Measurements from ENCODE around the gene PFAS. TPM values are rescaled to one million over a fixed set of nuclear protein-coding genes. Genes with fewer than 3 reads are reported as not detected.

Gene PFAS
- total RNA-seq, 1 experiment from 2014 or later = 228 TPM

GRCh38 chr17:8288336-8289102 is 39.4 kb downstream of the PFAS start, which contains the start of gene RANGRF:
Gene RANGRF (plus strand): TSS chr17:8288670. CDS start chr17:8288789, 119 bp downstream.
- WGBS (ENCODE audit: extremely low coverage, insufficient read length, low lambda C conversion rate) = no CpG with 5 or more reads among the region's 53 CpGs
- peak within 1 kb of the TSS; percentile 82 to 98 (median 95); a peak in 6 of 7 replicates for H3K27ac Mint-ChIP-seq
- H3K4me3 Mint-ChIP-seq = peak within 1 kb of the TSS; percentile 93
- Histone ChIP-seq H3K9ac (ENCODE audit: extremely low read depth, insufficient read length, low read length) (peak within 1 kb of the TSS; percentile 54), H3K4me2 (ENCODE audit: insufficient read depth, insufficient read length, low read length) (peak within 1 kb of the TSS; percentile 77), H3K9me3 (ENCODE audit: control insufficient read depth, low read depth, low read length) (no peaks in the 10 kb centered on the region), H3K18ac (ENCODE audit: insufficient read length, low read depth, low read length) (peak within 1 kb of the TSS; percentile 69), H4K8ac (replicated peaks; ENCODE audit: insufficient read length, low read depth, low read length) (no peak within 1 kb of the TSS), H3K56ac (ENCODE audit: insufficient read length, low read depth, low read length) (no peak within 1 kb of the TSS), H4K20me1 (ENCODE audit: control insufficient read depth, insufficient read depth, insufficient read length) (no peaks in the 10 kb centered on the region), H3K79me2 (ENCODE audit: insufficient read depth, low read length) (no peaks in the 10 kb centered on the region), H2BK15ac (ENCODE audit: low read depth, low read length) (no peak within 1 kb of the TSS), H3K14ac (ENCODE audit: insufficient read depth, low read length) (peak within 1 kb of the TSS; percentile 74; the same call in 1 of the 2 replicates), H2AFZ (ENCODE audit: low read length) (no peak within 1 kb of the TSS), H3K27ac (ENCODE audit: insufficient read length, low read depth, low read length) (no peak within 1 kb of the TSS), H3K79me1 (ENCODE audit: insufficient read depth, low read depth, low read length, poor library complexity, severe bottlenecking) (no peaks in the 10 kb centered on the region), H3K27me3 (ENCODE audit: insufficient read depth, low read length) (no peaks in the 10 kb centered on the region), H2AK5ac (ENCODE audit: insufficient read length, low read length) (no peak within 1 kb of the TSS), H2BK12ac (ENCODE audit: insufficient read length, low read depth, low read length) (no peak within 1 kb of the TSS), H3T11ph (ENCODE audit: low read length) (no peak within 1 kb of the TSS), H3K4me1 (ENCODE audit: insufficient read depth, low read length) (no peaks in the 10 kb centered on the region), H2BK20ac (ENCODE audit: low read depth, low read length, poor library complexity, severe bottlenecking) (no peak within 1 kb of the TSS), H3K23me2 (ENCODE audit: insufficient read length, low read depth, low read length, poor library complexity, severe bottlenecking) (peaks cover 7% of the 10 kb centered on the region), H4K91ac (ENCODE audit: insufficient read length, low read depth, low read length) (no peak within 1 kb of the TSS), H3K23ac (ENCODE audit: insufficient read length, low read depth, low read length) (no peak within 1 kb of the TSS), H2BK120ac (ENCODE audit: low read depth, low read length, poor library complexity, severe bottlenecking) (no peak within 1 kb of the TSS), H4K5ac (ENCODE audit: insufficient read length, low read depth, low read length) (no peak within 1 kb of the TSS), H2BK5ac (ENCODE audit: insufficient read length, low read length) (no peak within 1 kb of the TSS), H3K4ac (ENCODE audit: low read depth, low read length) (no peak within 1 kb of the TSS)
- peaks cover 2 to 7% (median 5%) of the 10 kb centered on the region in 3 experiments; a peak in 4 of 7 replicates for H3K36me3 Mint-ChIP-seq (ENCODE audit: insufficient read depth in 1 of 3, low read depth in 3 of 3)
- peaks cover 32 to 33% of the 10 kb centered on the region in 2 experiments for H3K4me1 Mint-ChIP-seq
- H3K27me3 Mint-ChIP-seq (ENCODE audit: low read depth) = peaks cover 3% of the 10 kb centered on the region
- no peaks in the 10 kb centered on the region for H3K9me3 Mint-ChIP-seq
- DNase-seq = peak; percentile 96
- TF ChIP-seq CTCF (conservative IDR thresholded peaks at IDR 0.05) = peak; percentile 28; the same call in 2 of the 3 replicates

All from H9 (cell line).